Subcutaneous adipose tissue (tissue), 4 donors: ENCODE results near the gene ILF3. TPM values are rescaled to one million over a fixed set of nuclear protein-coding genes. Genes with fewer than 3 reads are reported as not detected.

Source experiments
- total RNA-seq, 4 donors: library from RNA; depleted of rRNA; stranded (reverse); fragments of >200 nt; gene quantifications; one replicate each; pipeline ENCODE4 v1.1.0, GENCODE V29; 2016
- TF ChIP-seq, protein P1 (sequence below): fragments of 450-650 bp; IDR thresholded peaks from one replicate; pipeline ENCODE4 v1.5.1; 2016; ENCODE audit warnings: low read depth, mild to moderate bottlenecking, control low read depth, antibody characterized with exemption, moderate library complexity

Gene ILF3
- total RNA-seq = 100 to 1,000 TPM in 1 of 4 donors, 10 to 100 TPM in 3; 56.8 to 103 (median 77.7) TPM

DNA sequence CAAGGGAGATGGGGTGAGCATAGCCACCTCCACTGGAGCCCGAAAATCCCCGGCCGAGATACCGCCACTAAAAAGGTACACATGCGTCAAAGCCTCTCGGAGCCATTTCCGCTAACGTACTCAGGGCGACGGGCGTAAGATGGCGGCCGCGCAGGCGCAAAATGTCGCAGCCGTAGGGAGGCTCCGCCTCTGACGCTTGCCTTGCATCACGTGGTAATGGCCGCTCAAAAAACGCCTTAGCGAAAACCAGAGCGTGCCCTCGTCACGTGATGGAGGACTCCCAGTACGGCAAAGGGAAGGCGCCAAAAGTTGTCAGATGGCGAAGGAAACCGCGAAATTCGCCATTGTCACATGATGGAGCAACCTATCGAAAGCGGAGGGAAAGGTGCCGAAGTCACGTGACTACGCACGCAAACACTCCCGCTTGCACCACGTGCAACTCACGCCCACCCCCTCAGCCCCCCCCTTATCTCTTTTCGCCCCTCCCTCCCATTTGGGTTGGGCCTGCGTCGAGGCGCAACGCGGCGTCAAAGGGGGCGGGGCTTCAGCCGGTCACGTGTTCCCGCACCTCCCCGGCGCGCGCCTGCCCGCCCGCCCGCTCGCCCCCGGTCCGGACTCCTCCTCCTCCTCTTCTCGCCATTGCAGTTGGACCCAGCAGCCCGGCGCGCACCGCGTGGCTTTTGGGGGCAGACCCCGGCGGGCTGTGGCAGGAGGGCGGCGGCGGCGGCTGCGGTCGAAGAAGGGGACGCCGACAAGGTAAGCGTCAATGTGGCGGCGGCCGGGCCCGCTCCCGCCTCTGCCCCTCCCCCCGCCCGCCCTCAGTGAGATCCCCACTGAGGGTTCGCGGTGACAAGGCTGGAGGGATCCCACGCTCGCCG is at the start of gene ILF3:
TSS of gene ILF3 (plus strand) at position 615 of the 878 bp plus-strand sequence. CDS start 16,260 bp downstream, outside the sequence.
- TF ChIP-seq, protein P1, sequence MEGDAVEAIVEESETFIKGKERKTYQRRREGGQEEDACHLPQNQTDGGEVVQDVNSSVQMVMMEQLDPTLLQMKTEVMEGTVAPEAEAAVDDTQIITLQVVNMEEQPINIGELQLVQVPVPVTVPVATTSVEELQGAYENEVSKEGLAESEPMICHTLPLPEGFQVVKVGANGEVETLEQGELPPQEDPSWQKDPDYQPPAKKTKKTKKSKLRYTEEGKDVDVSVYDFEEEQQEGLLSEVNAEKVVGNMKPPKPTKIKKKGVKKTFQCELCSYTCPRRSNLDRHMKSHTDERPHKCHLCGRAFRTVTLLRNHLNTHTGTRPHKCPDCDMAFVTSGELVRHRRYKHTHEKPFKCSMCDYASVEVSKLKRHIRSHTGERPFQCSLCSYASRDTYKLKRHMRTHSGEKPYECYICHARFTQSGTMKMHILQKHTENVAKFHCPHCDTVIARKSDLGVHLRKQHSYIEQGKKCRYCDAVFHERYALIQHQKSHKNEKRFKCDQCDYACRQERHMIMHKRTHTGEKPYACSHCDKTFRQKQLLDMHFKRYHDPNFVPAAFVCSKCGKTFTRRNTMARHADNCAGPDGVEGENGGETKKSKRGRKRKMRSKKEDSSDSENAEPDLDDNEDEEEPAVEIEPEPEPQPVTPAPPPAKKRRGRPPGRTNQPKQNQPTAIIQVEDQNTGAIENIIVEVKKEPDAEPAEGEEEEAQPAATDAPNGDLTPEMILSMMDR = no peak

GRCh38 chr19:10604460-10604980 is 49.6 kb upstream of the ILF3 start:
- TF ChIP-seq, protein P1 = no peak

- TF ChIP-seq, protein P1 = no peak
Measured at GRCh38 chr19:10611907-10612306, 42.2 kb upstream of the ILF3 start.

DNA sequence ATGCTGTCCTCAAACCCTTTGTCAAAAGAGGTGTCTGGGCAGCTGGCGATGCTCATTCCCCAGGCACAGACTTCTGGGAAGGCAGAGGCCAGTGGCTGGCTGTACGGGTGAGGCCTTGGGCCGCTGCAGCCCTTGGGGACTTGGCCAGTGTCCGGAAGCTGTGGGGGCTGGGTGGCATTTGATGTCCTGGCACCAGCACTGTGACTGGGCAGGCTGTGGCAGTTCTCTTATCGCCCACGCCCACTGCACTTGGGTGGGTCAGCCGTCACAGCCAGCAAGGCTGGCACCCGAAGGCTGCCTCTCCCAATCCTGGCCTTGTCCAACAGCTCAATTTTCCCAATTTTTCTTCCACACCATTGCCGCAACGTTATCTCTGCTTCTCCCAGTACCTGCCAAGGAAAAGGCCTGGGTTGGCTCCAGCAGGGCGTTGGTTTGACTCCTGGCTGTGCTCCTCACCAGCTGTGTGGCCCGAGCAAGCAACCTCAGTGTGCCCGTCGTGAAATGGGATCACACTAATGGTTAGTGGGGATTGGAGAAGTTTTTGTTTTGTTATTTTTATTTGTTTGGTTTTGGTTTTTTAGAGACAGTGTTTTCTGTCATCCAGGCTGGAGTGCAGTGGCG is 41.5 kb upstream of the ILF3 start:
- TF ChIP-seq, protein P1 = no peak

DNA sequence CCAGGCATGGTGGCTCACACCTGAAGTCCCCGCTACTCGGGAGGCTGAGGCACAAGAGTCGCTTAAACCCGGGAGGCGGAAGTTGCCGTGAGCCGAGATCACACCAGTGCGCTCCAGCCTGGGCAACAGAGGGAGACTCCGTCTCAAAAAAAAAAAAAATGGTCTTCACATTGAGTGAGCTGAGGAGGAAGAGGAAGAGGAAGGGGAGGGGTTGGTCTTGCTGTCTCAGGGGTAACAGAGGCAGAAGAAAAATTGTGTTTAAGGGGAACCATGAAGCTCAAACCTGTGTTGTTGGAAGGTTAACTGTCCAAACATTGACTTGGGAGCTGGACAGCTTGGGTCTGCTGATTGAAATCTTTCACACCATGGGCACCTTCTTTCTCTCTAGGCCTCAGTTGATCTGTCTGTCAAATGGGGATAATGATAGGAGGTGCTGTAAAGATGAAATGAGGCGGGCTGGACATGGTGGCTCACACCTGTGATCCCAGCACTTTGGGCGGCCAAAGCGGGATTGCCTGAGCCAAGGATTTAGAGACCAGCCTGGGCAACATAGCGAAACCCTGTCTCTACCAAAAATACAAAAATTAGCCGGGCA is 38.6 kb upstream of the ILF3 start:
- TF ChIP-seq, protein P1 = no peak

- TF ChIP-seq, protein P1 = no peak
Measured at GRCh38 chr19:10617409-10618121, 36.6 kb upstream of the ILF3 start.
